PFSK-1 (cell line): Measurements from ENCODE around the gene TMEM117.

ENCODE experiments used
- FOXP2 ChIP-seq: optimal IDR thresholded peaks from 2 replicates; pipeline ENCODE3; 2011; ENCODE audit warnings: borderline replicate concordance, control low read depth, inconsistent platforms; ENCODE audit not compliant: insufficient read depth; ENCODE audit errors: extremely low read length, extremely low read depth
- POLR2AphosphoS5 ChIP-seq: IDR thresholded peaks from 2 replicates; pipeline ENCODE4 v1.6.1; 2012; ENCODE audit warnings: low read depth, mild to moderate bottlenecking, control low read depth, low read length, moderate library complexity
- SIN3A ChIP-seq: IDR thresholded peaks from 2 replicates; pipeline ENCODE4 v1.6.1; 2012; ENCODE audit warnings: mild to moderate bottlenecking, low read length, moderate library complexity, borderline replicate concordance; ENCODE audit not compliant: insufficient read depth
- TAF1 ChIP-seq: IDR thresholded peaks from 2 replicates; pipeline ENCODE4 v1.6.1; 2012; ENCODE audit warnings: low read length, control low read depth, borderline replicate concordance; ENCODE audit not compliant: insufficient read depth
- TF ChIP-seq, protein P1 (sequence below), 2 experiments: IDR thresholded peaks; 2 replicates each; pipeline versions ENCODE4 v1.6.1 to v1.8.0; 2011 to 2012; ENCODE audit warnings: low read depth in 2 of 2, low read length in 2 of 2, control low read depth in 1 of 2, inconsistent platforms in 1 of 2, mild to moderate bottlenecking in 1 of 2, moderate library complexity in 1 of 2; ENCODE audit not compliant: insufficient read depth in 1 of 2

Gene TMEM117

DNA sequence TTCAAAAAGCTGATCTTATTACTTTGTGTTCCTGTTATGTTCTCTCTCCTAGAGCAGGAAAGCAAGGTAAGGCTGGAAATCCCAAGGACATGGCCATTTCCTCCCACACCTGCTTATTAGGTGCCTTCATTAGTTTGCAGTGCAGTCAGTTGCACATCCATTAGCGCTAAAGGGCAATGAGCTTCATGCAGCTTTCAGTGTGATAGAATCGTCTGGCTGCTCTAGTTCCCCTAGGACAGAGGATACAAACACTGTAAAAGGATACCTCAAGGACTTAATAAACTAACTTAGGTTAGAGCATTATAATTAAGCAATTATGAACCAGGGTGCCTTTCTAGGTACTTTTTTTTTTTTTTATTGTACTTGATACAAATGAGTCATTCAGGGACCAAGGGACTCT, 21.1 kb downstream of the TMEM117 start:
- TF ChIP-seq FOXP2: no peak
- no peak for TF ChIP-seq SIN3A
- no peak for TF ChIP-seq POLR2AphosphoS5
- TF ChIP-seq TAF1: no peak

DNA sequence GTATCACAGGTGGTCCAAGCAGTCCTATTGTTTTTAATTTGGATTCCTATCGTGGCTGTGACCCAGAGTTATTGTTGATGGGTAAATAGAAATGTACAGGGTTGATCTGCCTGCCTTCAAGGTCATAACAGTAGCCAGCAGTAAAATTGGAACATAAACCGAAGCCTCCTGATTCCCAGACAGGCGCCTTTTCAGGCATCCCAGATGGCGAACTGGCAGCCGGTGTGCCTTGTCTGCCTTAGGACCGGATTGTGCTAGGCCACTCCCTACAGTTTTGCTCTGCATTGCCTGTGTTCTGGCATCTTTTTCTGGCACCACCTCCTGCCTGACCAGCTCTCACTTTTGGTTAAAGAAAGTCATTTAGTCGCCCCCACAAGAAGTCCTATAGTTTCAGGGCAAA, 22.2 kb downstream of the TMEM117 start:
- TF ChIP-seq, protein P1, sequence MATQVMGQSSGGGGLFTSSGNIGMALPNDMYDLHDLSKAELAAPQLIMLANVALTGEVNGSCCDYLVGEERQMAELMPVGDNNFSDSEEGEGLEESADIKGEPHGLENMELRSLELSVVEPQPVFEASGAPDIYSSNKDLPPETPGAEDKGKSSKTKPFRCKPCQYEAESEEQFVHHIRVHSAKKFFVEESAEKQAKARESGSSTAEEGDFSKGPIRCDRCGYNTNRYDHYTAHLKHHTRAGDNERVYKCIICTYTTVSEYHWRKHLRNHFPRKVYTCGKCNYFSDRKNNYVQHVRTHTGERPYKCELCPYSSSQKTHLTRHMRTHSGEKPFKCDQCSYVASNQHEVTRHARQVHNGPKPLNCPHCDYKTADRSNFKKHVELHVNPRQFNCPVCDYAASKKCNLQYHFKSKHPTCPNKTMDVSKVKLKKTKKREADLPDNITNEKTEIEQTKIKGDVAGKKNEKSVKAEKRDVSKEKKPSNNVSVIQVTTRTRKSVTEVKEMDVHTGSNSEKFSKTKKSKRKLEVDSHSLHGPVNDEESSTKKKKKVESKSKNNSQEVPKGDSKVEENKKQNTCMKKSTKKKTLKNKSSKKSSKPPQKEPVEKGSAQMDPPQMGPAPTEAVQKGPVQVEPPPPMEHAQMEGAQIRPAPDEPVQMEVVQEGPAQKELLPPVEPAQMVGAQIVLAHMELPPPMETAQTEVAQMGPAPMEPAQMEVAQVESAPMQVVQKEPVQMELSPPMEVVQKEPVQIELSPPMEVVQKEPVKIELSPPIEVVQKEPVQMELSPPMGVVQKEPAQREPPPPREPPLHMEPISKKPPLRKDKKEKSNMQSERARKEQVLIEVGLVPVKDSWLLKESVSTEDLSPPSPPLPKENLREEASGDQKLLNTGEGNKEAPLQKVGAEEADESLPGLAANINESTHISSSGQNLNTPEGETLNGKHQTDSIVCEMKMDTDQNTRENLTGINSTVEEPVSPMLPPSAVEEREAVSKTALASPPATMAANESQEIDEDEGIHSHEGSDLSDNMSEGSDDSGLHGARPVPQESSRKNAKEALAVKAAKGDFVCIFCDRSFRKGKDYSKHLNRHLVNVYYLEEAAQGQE (IDR thresholded peaks at IDR 0.05; ENCODE audit: insufficient read depth in 1 of 2, low read depth in 2 of 2, low read length in 2 of 2): no peak
- no peak for TF ChIP-seq TAF1
- no peak for TF ChIP-seq FOXP2
- no peak for TF ChIP-seq POLR2AphosphoS5
- no peak for TF ChIP-seq SIN3A

DNA sequence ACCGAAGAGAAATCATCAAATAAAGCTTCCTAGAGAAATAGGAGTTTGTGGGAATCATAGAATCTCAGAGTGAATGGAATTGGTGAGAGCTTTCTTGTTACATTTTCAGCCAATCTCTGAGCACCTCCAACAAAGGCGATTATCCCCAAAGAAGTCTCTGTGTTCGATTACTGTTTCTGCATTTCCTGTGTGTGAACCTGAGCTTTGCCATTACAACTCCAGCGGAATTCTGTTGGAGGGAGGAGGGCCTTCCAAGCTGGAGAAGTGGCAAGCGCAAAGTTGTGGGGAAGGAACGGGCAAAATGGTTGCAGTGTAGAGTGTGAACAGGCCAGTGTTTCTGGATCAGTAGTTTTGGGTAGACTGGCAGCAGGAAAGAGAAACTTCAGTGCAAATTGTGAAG, 23.1 kb downstream of the TMEM117 start:
- TF ChIP-seq, protein P1 (IDR thresholded peaks at IDR 0.05; ENCODE audit: insufficient read depth in 1 of 2, low read depth in 2 of 2, low read length in 2 of 2): no peak
- TF ChIP-seq SIN3A: no peak
- no peak for TF ChIP-seq FOXP2
- TF ChIP-seq POLR2AphosphoS5: no peak
- no peak for TF ChIP-seq TAF1

DNA sequence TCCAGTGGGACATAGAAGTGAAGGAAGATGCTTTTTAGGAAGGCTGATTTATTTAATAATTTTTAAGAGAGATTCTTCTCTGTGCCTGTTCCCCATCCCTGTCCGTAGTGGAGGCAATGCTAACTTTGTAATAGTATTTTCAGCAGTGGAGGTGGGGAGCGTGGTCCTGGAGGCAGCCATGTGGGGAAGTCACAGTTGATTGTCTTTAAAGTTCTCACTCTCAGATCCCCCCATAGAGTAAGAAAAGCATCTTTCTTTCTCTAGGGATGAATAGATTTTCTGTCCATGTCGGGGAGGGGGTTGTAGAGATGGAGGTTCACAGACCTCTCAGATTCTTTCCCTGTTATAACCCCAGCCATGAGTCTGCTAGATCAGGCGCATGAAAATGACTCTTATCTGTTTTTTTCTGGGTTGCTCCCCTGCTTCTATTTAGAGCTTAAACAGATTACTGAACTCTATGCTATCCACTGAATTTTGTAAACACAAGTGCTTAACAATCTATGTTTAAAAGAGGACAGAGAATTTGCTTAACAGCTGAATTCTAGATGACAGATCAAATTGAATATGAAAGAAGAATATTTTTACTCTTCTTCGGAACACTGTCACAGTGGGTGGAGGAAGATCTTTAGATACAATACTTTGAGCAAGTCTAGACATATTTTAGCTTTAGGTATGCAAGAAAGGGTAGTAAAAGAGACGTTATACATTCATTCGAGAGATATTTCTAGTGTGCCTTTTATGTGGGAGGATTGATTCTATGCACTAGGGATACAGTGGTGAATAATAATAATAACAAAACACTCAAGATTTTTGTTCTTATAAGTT, 25.3 kb downstream of the TMEM117 start:
- no peak for TF ChIP-seq FOXP2
- TF ChIP-seq TAF1: no peak
- TF ChIP-seq POLR2AphosphoS5: no peak
- TF ChIP-seq, protein P1 (IDR thresholded peaks at IDR 0.05; ENCODE audit: insufficient read depth in 1 of 2, low read depth in 2 of 2, low read length in 2 of 2): no peak
- no peak for TF ChIP-seq SIN3A

DNA sequence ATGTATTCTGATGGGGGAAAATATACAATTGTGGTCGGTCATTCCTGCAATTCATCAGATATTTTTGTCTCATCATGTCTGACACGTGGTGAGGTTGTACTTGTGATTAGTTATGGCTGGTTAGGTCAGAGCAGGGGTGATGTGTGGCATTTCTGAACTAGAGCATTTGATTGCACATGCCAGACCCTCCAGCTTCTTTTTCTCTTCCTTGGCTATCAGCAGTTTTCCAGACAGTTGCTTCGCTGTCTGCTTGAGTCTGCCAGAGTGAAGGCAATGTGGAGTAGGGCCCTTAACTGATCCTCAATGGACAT, 25.9 kb downstream of the TMEM117 start:
- TF ChIP-seq POLR2AphosphoS5: no peak
- no peak for TF ChIP-seq SIN3A
- TF ChIP-seq, protein P1 (IDR thresholded peaks at IDR 0.05; ENCODE audit: insufficient read depth in 1 of 2, low read depth in 2 of 2, low read length in 2 of 2): no peak
- TF ChIP-seq TAF1: no peak
- no peak for TF ChIP-seq FOXP2
